Ascending aorta (tissue), 2 donors: Measurements from ENCODE around the gene TMEM132C. TPM values are rescaled to one million over a fixed set of nuclear protein-coding genes. Genes with fewer than 3 reads are reported as not detected.

Source experiments
- DNase-seq, 2 donors: peaks; one replicate each; pipeline ENCODE4 v3.0.0-alpha.2; 2019; ENCODE audit warnings: low spot score in 2 of 2
- H3K27ac ChIP-seq, 2 donors: fragments of 200-600 bp; sonication (generic); one replicate each; pipeline ENCODE4 v1.5.1; 2016 to 2017; ENCODE audit warnings: mild to moderate bottlenecking in 1 of 2
- H3K27me3 ChIP-seq: fragments of 200-600 bp; sonication (generic); one replicate; pipeline ENCODE4 v1.5.1; 2017
- H3K36me3 ChIP-seq, 2 donors: fragments of 200-600 bp; sonication (generic); one replicate each; pipeline ENCODE4 v1.5.1; 2016
- H3K4me1 ChIP-seq, 2 donors: fragments of 200-600 bp; sonication (generic); one replicate each; pipeline ENCODE4 v1.5.1; 2016 to 2017; ENCODE audit warnings: mild to moderate bottlenecking in 1 of 2
- H3K4me3 ChIP-seq, 2 donors: fragments of 200-600 bp; sonication (generic); one replicate each; pipeline ENCODE4 v1.5.1; 2016 to 2017; ENCODE audit warnings: mild to moderate bottlenecking in 1 of 2
- H3K9me3 ChIP-seq, 2 donors: fragments of 200-600 bp; sonication (generic); one replicate each; pipeline ENCODE4 v1.5.1; 2016
- CTCF ChIP-seq, 3 experiments: fragments of 200-600 bp in 2 of 3; fragments of 450-650 bp in 1 of 3; sonication (generic) in 2 of 3; IDR thresholded peaks; one replicate each; pipeline ENCODE4 v1.5.1; 2016 to 2019; ENCODE audit warnings: antibody characterized with exemption in 3 of 3, mild to moderate bottlenecking in 1 of 3, moderate library complexity in 1 of 3
- intact Hi-C: fragments of 100-400 bp; cut with DNase I; formaldehyde crosslinking; loops from one replicate; pipeline ENCODE4 v1.15.1; 2023
- total RNA-seq: library from RNA; depleted of rRNA; stranded (reverse); fragments of >200 nt; gene quantifications from one replicate; pipeline ENCODE4 v1.1.0, GENCODE V29; 2016

The TMEM132C gene
- total RNA-seq, 1 donor from 2014 or later: 0.96 TPM

GRCh38 chr12:128318341-128318740, 51.4 kb downstream of the TMEM132C start:
- no peak overlapping the region for H3K4me3 ChIP-seq
- no peak overlapping the region for H3K27ac ChIP-seq
- no peaks in the 10 kb centered on the region for H3K9me3 ChIP-seq
- H3K36me3 ChIP-seq: no peaks in the 10 kb centered on the region
- TF ChIP-seq CTCF (IDR thresholded peaks at IDR 0.05): no peak
- no peaks in the 10 kb centered on the region for H3K27me3 ChIP-seq
- H3K4me1 ChIP-seq: no peaks in the 10 kb centered on the region
- DNase-seq: no peak
- intact Hi-C loops: no loop called here

GRCh38 chr12:128318946-128319345, 52.0 kb downstream of the TMEM132C start:
- Histone ChIP-seq H3K9me3 (no peaks in the 10 kb centered on the region), H3K4me1 (no peaks in the 10 kb centered on the region), H3K27me3 (no peaks in the 10 kb centered on the region), H3K36me3 (no peaks in the 10 kb centered on the region), H3K27ac (no peak overlapping the region), H3K4me3 (no peak overlapping the region)
- no peak for TF ChIP-seq CTCF (IDR thresholded peaks at IDR 0.05)
- intact Hi-C loops: no loop called here
- DNase-seq: no peak

GRCh38 chr12:128322341-128322740, 55.4 kb downstream of the TMEM132C start:
- intact Hi-C loops: no loop called here
- no peak for TF ChIP-seq CTCF (IDR thresholded peaks at IDR 0.05)
- H3K4me3 ChIP-seq: no peak overlapping the region

GRCh38 chr12:128323145-128323920, 56.4 kb downstream of the TMEM132C start:
- H3K36me3 ChIP-seq: no peaks in the 10 kb centered on the region
- H3K27ac ChIP-seq: no peak overlapping the region
- H3K4me1 ChIP-seq: no peaks in the 10 kb centered on the region
- intact Hi-C loops: no loop called here
- DNase-seq: no peak
- no peaks in the 10 kb centered on the region for H3K27me3 ChIP-seq
- H3K9me3 ChIP-seq: no peaks in the 10 kb centered on the region
- TF ChIP-seq CTCF (IDR thresholded peaks at IDR 0.05): no peak
- H3K4me3 ChIP-seq: no peak overlapping the region

More at GRCh38 chr12:128322341-128322740, 55.4 kb downstream of the TMEM132C start:
- DNase-seq: no peak
- no peaks in the 10 kb centered on the region for H3K9me3 ChIP-seq
- H3K4me1 ChIP-seq: no peaks in the 10 kb centered on the region
- no peak overlapping the region for H3K27ac ChIP-seq
- H3K27me3 ChIP-seq: no peaks in the 10 kb centered on the region
- H3K36me3 ChIP-seq: no peaks in the 10 kb centered on the region

- no peaks in the 10 kb centered on the region for H3K9me3 ChIP-seq
- H3K27me3 ChIP-seq: no peaks in the 10 kb centered on the region
- no peak overlapping the region for H3K27ac ChIP-seq
- H3K4me1 ChIP-seq: no peaks in the 10 kb centered on the region
- intact Hi-C loops: no loop called here
- no peak for DNase-seq
- no peaks in the 10 kb centered on the region for H3K36me3 ChIP-seq
- H3K4me3 ChIP-seq: no peak overlapping the region
- no peak for TF ChIP-seq CTCF (IDR thresholded peaks at IDR 0.05)
These were observed 58.7 kb downstream of the TMEM132C start for GRCh38 chr12:128325646-128326045.
